ENCODE results near the gene ZNF660. TPM values are rescaled to one million over a fixed set of nuclear protein-coding genes. Genes with fewer than 3 reads are reported as not detected.

The ZNF660 gene
- total and polyA plus RNA-seq, 10 of the 15 experiments (the other 5 are each of a cell fraction or from before 2014, with no cell fraction given), result 0.62 to 2.6 (median 1.7) TPM

DNA sequence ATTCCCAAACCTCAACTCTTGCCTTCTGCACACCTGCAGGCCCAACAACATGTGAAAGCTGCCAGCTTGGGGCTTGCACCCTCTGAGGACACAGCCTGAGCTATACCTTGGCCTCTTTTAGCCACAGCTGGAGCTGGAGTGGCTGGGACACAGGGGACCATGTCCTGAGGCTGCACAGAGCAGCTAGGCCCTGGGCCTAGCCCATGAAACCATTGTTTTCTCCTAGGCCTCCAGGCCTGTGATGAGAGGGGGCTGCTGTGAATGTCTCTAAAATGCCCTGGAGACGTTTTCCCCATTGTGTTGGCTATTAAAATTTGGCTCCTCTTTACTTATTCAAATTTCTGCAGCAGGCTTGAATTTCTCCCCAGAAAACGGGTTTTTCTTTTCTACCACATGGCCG, 22.6 kb upstream of the ZNF660 start:
- TF ChIP-seq GATAD2B (conservative IDR thresholded peaks at IDR 0.05; ENCODE audit: low read depth), result no peak
- no peak for TF ChIP-seq RB1 (IDR thresholded peaks at IDR 0.05; ENCODE audit: borderline replicate concordance)
- no peak for TF ChIP-seq CHD4 (IDR thresholded peaks at IDR 0.05)
- TF ChIP-seq DPF2 (IDR thresholded peaks at IDR 0.05), result no peak
- no peak for TF ChIP-seq SMAD1 (IDR thresholded peaks at IDR 0.05; ENCODE audit: low read depth, partially characterized antibody)
- Histone ChIP-seq H3K4me2 (ENCODE audit: control insufficient read depth, insufficient read depth) (no peak overlapping the region), H3K4me3 (no peak overlapping the region), H4K20me1 (ENCODE audit: control insufficient read depth, insufficient read depth) (no peaks in the 10 kb centered on the region), H3K79me2 (ENCODE audit: control insufficient read depth, insufficient read depth, low read length) (no peaks in the 10 kb centered on the region), H3K9ac (ENCODE audit: control insufficient read depth, insufficient read depth, low read length) (no peak overlapping the region), H3K27ac (ENCODE audit: control insufficient read depth, insufficient read depth) (no peak overlapping the region), H3K27me3 (replicated peaks in 1 of 2; ENCODE audit: control insufficient read depth in 2 of 2, insufficient read depth in 2 of 2, low read length in 1 of 2) (no peaks in the 10 kb centered on the region), H3K4me1 (ENCODE audit: control insufficient read depth, insufficient read depth, low read length) (no peaks in the 10 kb centered on the region), H3K9me3 (replicated peaks; ENCODE audit: control insufficient read depth, insufficient read depth, low read length) (peaks cover 4% of the 10 kb centered on the region; the same call in 2 of the 3 replicates), H3K36me3 (ENCODE audit: control insufficient read depth in 2 of 2, insufficient read depth in 2 of 2, low read length in 1 of 2) (peaks cover 0 to 5% of the 10 kb centered on the region in 2 experiments; a peak in 2 of 4 replicates), H2AFZ (ENCODE audit: control insufficient read depth, low read depth, low read length) (no peak overlapping the region)
- DNase-seq (ENCODE audit: low read depth, low spot score) (no peak), ATAC-seq (no peak), FAIRE-seq (no peak)
- in situ Hi-C loops (cut with MboI), result no loop called here
- ChIA-PET CTCF (no interaction called here), RAD21 (ENCODE audit: unreplicated experiment) (no interaction called here), POLR2A (no interaction called here), SMC1A (ENCODE audit: uncharacterized antibody, unreplicated experiment) (no interaction called here)
- intact Hi-C loops (cut with micrococcal nuclease; ENCODE audit: unreplicated experiment), result no loop called here
- 76% methylated on average over 3 of the region's 3 CpGs for WGBS (ENCODE audit: insufficient coverage, insufficient replicate concordance, low lambda C conversion rate, missing lambda C conversion rate)
- BruUV-seq (replicated peaks), result no TSS peak

DNA sequence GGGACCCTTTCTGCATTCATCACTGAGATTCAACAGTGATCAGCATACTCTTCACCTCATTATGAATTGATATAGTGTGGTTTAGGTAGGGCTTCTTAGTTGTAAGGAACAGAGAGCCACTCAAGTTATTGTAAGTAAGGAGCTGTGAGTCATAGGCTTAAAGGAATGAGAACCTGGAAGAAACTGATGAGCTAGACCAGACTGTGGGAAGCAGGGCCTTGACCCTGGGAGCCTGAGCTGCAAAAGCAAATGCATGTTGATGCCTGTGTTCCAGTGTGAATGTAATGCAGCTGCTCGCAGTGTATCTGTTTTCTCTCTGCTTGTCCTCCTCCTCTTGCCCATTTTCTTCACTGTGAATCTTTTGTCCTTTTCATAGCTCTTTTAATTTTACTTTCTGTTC, 16.2 kb upstream of the ZNF660 start:
- intact Hi-C loops (cut with micrococcal nuclease; ENCODE audit: unreplicated experiment) (no loop called here), in situ Hi-C loops (cut with MboI) (no loop called here)
- ChIA-PET RAD21 (ENCODE audit: unreplicated experiment) (no interaction called here), CTCF (no interaction called here), POLR2A (no interaction called here), SMC1A (ENCODE audit: uncharacterized antibody, unreplicated experiment) (no interaction called here)
- Histone ChIP-seq H3K27me3 (replicated peaks in 1 of 2; ENCODE audit: control insufficient read depth in 2 of 2, insufficient read depth in 2 of 2, low read length in 1 of 2) (no peaks in the 10 kb centered on the region), H3K27ac (ENCODE audit: control insufficient read depth, insufficient read depth) (no peak overlapping the region), H4K20me1 (ENCODE audit: control insufficient read depth, insufficient read depth) (no peaks in the 10 kb centered on the region), H3K4me3 (no peak overlapping the region), H3K9ac (ENCODE audit: control insufficient read depth, insufficient read depth, low read length) (no peak overlapping the region), H3K4me1 (ENCODE audit: control insufficient read depth, insufficient read depth, low read length) (no peaks in the 10 kb centered on the region), H3K36me3 (ENCODE audit: control insufficient read depth in 2 of 2, insufficient read depth in 2 of 2, low read length in 1 of 2) (no peaks in the 10 kb centered on the region), H2AFZ (ENCODE audit: control insufficient read depth, low read depth, low read length) (no peak overlapping the region), H3K9me3 (replicated peaks; ENCODE audit: control insufficient read depth, insufficient read depth, low read length) (peaks cover 12% of the 10 kb centered on the region), H3K79me2 (ENCODE audit: control insufficient read depth, insufficient read depth, low read length) (no peaks in the 10 kb centered on the region), H3K4me2 (ENCODE audit: control insufficient read depth, insufficient read depth) (no peak overlapping the region)
- ATAC-seq, result no peak
- no peak for TF ChIP-seq SREBF2 (IDR thresholded peaks at IDR 0.05; ENCODE audit: low read length)
- TF ChIP-seq, protein P1, sequence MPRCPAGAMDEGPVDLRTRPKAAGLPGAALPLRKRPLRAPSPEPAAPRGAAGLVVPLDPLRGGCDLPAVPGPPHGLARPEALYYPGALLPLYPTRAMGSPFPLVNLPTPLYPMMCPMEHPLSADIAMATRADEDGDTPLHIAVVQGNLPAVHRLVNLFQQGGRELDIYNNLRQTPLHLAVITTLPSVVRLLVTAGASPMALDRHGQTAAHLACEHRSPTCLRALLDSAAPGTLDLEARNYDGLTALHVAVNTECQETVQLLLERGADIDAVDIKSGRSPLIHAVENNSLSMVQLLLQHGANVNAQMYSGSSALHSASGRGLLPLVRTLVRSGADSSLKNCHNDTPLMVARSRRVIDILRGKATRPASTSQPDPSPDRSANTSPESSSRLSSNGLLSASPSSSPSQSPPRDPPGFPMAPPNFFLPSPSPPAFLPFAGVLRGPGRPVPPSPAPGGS (IDR thresholded peaks at IDR 0.05; ENCODE audit: borderline replicate concordance, insufficient read depth, low read depth, low read length, poor library complexity, severe bottlenecking), result no peak
- TF ChIP-seq MXI1 (IDR thresholded peaks at IDR 0.05; ENCODE audit: low read depth, low read length), result no peak
- TF ChIP-seq, protein P2, sequence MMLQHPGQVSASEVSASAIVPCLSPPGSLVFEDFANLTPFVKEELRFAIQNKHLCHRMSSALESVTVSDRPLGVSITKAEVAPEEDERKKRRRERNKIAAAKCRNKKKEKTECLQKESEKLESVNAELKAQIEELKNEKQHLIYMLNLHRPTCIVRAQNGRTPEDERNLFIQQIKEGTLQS (IDR thresholded peaks at IDR 0.05; ENCODE audit: borderline replicate concordance, extremely low read depth, low read depth, low read length), result no peak
- TF ChIP-seq, protein P3, sequence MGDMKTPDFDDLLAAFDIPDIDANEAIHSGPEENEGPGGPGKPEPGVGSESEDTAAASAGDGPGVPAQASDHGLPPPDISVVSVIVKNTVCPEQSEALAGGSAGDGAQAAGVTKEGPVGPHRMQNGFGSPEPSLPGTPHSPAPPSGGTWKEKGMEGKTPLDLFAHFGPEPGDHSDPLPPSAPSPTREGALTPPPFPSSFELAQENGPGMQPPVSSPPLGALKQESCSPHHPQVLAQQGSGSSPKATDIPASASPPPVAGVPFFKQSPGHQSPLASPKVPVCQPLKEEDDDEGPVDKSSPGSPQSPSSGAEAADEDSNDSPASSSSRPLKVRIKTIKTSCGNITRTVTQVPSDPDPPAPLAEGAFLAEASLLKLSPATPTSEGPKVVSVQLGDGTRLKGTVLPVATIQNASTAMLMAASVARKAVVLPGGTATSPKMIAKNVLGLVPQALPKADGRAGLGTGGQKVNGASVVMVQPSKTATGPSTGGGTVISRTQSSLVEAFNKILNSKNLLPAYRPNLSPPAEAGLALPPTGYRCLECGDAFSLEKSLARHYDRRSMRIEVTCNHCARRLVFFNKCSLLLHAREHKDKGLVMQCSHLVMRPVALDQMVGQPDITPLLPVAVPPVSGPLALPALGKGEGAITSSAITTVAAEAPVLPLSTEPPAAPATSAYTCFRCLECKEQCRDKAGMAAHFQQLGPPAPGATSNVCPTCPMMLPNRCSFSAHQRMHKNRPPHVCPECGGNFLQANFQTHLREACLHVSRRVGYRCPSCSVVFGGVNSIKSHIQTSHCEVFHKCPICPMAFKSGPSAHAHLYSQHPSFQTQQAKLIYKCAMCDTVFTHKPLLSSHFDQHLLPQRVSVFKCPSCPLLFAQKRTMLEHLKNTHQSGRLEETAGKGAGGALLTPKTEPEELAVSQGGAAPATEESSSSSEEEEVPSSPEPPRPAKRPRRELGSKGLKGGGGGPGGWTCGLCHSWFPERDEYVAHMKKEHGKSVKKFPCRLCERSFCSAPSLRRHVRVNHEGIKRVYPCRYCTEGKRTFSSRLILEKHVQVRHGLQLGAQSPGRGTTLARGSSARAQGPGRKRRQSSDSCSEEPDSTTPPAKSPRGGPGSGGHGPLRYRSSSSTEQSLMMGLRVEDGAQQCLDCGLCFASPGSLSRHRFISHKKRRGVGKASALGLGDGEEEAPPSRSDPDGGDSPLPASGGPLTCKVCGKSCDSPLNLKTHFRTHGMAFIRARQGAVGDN (IDR thresholded peaks at IDR 0.05), result no peak
- no peak for TF ChIP-seq SRF (IDR thresholded peaks at IDR 0.05; ENCODE audit: low read depth in 2 of 2, low read length in 2 of 2)
- TF ChIP-seq TAF1 (IDR thresholded peaks at IDR 0.05; ENCODE audit: borderline replicate concordance, low read depth, low read length), result no peak
- DNase-seq (ENCODE audit: low read depth, low spot score), result no peak
- WGBS (ENCODE audit: insufficient coverage, insufficient replicate concordance, low lambda C conversion rate, missing lambda C conversion rate), result 56% methylated on average over 1 of the region's 1 CpG
- BruUV-seq (replicated peaks), result no TSS peak
- FAIRE-seq, result no peak
